Stimulated activated CD8-positive, alpha-beta memory T cell treated with anti-CD3 and anti-CD28 coated beads, Interleukin-7, amount 100 ng/mL, for 1 hour (primary cell): ENCODE results near the gene RNF141.

ENCODE experiments used
- DNase-seq, 2 donors: peaks; one replicate each; pipeline ENCODE4 v3.0.0-alpha.2; 2020; ENCODE audit warnings: low read depth in 2 of 2

RNF141 gene, protein sequence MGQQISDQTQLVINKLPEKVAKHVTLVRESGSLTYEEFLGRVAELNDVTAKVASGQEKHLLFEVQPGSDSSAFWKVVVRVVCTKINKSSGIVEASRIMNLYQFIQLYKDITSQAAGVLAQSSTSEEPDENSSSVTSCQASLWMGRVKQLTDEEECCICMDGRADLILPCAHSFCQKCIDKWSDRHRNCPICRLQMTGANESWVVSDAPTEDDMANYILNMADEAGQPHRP

DNA sequence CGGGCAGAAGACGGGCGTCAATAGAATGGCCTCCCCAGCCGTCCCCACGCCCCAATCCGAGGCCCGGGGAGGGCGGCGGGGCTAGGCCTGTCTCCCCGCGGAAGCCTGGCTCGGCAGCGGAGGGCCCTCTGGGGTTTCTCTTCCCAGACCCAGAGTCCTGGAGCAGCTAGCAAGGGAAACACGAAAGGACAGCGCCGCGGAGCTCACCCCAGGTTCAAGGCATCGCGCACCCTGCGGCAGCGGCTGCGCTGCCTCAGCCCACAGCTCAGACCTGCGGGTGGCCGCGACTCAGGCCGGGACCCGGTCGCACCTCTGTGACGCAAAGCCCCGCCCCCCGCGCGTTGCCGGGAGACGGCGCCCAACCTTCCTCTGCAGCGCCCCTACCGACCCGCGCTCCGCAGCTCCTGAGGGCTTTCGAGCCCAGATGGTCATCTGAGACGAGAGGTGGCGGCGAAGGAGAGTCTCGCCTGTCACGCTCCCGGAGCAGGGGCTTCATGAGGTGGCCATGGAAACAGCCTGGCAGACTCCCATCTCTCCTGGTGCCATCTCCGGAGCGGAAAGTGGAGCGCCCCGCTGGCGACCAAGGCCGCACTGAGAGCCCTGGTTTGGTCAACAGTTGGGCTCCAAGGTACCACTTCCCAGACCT lies at the start of gene RNF141:
Gene RNF141, minus strand, starts transcription at position 273 of the 646 bp plus-strand sequence. CDS start 7,029 bp downstream, outside the sequence.
- peak; percentile 94 to 95 for DNase-seq

DNA sequence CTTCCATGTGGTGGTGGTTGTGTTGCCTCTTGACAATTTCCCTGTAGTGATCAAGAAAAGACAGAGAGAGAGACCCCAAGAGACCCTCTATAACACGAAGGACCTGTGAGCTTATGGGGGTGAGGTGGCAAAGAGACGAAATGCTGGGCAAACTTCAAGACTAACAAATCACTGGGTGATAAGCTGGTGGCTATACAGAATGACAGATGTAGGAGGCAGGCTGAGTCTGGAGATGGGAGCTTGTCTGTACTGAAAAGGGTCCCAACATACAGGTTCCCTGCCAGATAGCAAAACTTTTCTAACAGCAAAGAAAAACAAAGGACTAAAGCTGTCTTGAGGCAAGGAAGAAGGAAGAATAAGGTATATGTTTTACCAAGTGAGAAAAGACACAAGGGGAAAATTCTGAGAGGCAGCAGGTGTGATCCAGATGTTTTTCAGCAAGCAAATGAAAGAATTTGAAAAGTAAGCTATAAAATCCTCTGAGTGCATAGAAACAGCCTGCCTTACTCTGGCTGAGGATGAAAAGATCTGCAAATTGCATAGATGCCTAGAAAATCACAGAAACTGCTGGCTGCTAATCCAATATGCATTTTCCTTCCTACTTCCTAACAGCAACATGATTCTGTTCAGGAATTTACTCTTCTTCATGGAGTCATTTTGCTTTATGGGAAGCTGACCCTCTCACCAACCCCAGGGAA lies 49.4 kb upstream of the RNF141 start:
- DNase-seq: no peak

DNA sequence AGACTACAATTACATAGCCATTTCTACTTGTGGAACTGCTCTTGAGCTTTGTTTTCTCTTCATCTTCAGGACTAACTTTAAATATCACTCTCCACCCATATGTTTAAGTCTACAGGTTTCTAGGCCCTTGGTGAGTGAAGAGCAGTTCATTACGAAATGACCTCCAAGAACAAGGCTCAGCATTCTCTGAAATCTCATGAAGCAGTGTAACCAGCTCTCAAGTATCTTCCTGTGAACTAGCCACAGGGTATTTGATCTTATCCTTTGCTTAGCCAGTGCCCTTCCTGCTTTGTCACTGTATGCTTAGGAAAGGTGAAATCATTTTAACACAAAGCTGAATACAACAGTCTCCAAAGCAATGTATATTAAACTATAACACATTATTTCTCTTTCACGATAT lies 47.9 kb upstream of the RNF141 start:
- no peak for DNase-seq

DNA sequence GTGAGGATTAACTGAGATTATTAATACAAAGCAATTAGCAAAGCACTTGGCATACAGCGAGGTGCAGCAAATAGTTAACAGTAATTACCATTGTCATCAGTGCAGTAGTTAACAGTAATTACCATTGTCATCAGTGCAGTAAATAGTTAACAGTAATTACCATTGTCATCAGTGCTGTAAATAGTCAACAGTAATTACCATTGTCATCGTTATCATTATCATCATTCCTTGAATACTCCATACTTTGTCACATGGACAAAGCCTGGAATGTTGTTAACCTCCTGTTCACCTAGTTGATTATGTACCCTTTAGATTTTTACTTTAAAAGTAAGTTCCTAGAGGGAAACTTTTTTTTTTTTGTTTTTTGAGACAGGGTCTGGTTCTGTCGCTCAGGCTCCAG lies 47.0 kb upstream of the RNF141 start:
- no peak for DNase-seq

DNA sequence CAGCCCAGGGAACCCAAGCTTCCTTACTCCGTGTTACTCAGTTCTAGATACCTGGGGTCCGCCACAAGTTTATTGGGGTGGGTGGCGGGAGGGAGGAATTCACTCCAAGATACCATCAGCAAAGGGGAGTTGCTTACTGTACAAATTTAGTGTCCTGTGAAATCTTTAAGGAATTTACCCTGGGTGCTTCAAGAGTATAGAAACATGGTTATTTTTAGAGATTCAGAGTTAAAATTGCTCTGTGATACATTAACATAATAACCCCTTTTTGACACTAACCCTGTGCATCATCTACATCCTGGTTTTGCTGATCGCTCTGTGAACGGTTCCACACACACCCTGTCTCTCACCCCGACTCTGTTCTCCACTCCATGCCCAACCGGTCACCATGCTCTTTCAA lies 46.4 kb upstream of the RNF141 start:
- no peak for DNase-seq

DNA sequence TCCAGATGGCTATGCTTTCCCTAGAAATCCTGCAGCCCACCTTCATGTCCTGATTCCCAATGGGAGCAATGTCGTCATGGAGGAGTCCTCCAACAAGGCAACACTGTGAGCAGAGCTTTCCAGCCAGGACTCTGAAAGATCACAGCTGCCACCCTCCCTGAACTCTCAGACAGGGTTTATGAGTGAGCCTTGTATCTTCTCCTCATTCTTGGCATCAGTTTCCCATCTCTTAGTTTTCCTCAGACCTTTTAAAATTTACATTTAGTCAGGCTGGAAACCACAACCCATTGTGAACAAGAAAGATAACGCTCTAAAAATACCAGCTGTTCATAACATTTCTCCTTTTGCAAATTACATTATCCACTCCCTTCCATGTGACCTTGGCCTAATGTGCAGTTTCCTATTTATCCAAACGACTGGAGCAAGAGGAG lies 43.1 kb upstream of the RNF141 start:
- no peak for DNase-seq

DNA sequence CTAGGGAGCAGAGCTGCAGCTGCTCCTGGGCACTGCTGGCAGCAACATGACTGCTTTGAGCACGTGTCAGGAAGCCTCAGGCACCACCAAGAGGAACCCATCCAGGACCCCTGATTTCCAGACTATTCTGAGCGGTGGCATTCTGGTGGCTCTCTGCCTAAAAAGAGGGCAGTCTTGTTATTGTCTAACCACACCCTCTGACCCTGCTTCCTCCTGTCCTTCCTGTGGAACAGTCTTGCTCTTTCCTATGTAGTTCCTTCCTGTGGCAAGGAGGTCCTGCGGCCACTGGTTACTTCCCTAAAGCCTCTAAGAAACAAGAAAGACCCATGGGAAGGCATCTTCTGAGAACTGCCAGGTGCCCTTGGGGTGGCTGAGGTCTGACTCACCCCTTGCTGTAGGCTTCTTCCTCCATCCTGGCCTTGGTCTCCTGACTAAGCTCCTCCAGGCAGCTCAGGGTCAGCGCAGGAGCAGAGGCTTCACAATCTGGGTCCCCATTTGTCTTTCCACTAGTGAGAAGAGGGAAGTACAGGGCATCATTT lies 40.6 kb upstream of the RNF141 start:
- DNase-seq: no peak

DNA sequence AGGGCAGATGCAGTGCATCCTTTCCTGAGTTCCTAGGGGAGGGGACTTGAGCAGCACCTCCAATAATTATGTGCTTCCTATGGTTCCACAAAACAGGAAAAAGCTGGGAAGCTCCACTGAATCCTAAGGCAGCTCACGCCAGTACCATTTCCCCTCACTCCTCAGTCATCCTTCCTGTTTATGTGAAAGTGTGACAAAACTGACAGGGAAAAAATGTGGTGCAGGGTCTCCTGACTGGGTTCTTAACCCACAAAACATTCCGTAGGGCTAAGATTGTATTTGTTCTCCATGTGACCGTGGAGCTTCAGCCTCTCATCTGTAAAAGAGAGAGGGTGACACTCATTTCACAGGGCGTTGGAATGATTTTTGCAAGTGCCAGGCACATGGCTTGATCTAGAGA lies 39.6 kb upstream of the RNF141 start:
- DNase-seq: no peak

DNA sequence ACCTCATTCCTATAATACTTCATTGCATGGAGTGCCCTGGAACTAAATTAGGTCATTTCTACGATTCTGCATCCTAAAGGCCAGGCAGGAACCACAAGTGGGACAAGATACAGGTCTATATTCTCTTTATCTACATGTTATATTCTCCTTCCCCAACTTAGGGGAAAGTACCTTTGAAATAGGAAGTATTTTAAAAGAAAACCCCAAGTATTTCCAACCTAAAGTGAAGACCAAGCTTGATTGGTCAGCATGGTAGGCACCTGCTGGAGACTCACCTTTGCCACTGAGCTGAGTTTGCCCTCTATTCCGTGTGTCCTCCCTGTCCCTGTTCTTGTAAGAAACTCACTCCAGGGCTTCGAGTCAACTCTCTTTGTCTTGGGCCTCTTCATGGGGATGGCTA lies 38.7 kb upstream of the RNF141 start:
- no peak for DNase-seq

DNA sequence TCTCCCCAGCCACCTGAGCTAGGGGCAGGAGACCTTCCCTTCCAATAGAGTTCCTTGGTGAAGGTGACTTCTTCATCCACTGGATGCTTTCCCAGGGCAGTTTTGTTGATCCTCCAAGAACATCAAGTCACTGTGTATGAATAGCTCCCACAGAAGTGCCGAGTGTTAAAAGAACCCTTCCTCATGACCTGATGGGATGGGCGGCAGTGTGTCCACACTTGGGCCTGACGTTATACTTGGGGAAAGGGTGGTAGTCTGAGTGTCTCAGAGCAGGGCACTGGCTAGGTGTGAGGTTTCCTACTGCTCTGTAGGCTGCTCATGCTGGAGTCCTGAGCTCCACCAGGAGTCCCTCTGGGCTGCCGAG lies 35.0 kb upstream of the RNF141 start:
- DNase-seq: no peak

DNA sequence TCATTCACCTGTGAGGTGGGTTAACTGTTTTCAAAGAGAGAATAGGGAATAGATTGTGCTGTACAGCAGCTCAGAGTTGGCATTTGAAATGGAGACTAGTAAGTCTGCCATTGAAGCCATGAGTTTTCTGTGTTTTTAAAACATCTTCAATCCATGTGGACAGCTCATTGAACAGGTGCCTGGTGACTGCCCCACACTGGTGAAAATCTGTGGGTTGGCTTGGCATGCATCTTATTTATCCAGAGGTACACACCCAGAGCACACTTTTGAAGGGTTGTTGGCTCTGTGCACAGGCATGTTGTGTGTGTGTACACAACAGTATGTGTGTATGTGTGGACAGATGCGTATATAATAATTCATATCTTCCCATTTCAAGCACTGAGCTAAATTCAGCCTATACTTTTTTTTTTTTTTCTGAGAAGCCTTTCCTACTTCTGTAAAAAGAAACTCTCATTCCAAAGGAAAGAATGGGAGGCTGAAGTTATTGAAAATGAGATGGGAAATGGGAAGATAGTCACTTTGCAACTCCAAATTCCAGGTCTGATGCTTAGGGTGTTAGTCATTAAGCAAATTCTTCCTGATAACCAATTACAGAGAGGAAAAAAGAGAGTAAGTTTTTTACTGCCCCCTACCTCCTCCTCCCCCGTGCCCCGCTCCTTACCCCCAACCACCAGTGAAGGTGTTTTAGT lies 34.5 kb upstream of the RNF141 start:
- no peak for DNase-seq

DNA sequence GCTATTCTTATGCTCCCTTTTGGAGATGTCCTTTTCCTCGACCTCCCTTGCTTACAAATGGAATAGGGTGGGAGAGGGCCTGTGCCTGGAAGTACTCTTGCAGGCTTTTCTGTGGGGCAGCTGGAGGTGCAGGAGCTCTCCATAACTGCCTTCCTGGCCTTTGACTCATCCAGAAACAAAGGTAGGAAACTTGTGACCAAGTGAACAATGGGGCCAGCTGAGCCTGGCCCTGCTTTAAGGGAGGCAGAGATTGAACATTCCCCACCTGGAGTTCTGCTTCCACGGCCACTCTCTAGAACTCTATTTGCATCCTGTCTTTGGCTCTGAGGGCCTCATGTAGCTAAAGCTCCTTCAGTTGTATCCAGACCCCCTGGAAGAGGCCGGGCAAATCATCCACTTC lies 32.6 kb upstream of the RNF141 start:
- DNase-seq: no peak

DNA sequence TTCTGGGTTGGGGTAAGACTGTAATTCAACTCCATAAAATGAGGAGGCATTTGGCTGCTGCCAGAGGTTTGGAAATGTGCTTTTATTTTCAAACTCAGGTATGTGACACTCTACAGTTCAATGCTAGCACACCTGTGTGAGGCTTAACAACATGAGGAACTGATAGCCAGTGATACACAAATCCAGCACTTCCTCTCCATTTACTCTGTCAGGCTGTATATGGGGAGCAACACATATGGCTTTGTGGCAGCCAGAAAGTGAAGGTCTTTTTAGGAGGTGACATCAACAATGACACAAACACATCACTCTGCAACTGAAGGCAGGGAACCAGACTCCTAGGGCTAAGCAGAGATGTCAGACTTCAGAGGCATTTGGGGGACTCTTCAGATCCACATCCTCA lies 32.0 kb upstream of the RNF141 start:
- DNase-seq: no peak

DNA sequence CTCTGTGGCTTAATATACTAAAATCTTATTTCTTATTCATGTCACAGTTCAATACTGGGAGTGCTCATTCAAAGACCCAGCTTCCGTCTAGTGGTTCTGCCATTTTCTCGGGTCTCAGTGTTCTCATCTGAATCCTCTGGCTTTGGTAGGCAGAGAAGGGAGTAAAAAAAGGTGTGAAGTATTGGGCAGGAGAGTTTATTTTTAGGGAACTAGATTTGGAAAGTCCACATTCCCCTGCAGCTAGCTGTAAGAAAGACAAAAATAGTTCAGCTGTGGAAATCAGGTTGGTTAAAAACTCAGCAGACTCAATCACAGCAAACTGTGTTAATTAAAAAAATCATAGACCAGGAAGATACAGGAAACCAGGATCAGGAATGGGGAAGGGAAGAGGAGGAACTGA lies 31.5 kb upstream of the RNF141 start:
- no peak for DNase-seq

DNA sequence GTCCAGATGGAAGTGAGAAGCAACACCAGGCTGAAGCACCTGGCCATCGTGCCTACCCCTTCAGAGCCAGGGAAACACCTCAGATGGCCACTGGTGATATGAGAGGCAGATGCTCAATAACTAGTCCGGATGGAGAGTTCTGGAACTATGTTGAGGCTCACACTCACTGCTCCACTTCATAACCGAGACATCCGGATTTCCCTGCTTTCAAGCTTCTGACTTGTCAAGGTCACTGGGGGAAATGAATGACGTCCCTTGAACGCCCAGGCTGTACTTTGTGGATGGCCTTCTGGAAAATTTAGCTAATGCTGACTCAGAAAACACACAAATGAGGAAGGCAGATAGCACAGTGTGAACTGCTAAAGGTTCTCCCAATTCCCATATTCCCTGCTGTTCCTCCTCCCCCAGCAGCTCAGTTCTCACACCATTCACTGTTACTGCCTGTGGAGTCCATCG lies 27.5 kb upstream of the RNF141 start, which contains the start of gene LYVE1:
Gene LYVE1, minus strand, starts transcription at position 180 of the 456 bp plus-strand sequence. Its CDS starts 133 bp downstream, at position 47.
- DNase-seq: no peak

DNA sequence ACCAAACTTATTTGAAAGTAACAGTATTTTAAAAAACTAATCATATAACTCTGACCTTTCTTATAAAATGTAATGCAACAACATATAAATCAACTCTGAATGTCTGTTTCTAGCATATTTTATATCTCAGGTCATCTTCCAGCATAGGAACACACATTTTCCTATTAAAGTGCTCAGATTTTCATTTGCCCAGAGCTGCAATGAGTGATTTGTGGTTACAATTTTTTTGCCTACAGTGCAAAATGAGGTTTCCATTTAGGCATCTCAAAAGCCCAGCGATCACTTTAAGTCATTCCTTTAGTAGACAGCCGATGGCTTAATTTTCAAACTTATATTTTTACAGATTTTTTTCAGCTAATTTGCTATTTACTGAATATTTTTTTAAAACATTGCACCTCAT lies 26.5 kb upstream of the RNF141 start:
- no peak for DNase-seq

DNA sequence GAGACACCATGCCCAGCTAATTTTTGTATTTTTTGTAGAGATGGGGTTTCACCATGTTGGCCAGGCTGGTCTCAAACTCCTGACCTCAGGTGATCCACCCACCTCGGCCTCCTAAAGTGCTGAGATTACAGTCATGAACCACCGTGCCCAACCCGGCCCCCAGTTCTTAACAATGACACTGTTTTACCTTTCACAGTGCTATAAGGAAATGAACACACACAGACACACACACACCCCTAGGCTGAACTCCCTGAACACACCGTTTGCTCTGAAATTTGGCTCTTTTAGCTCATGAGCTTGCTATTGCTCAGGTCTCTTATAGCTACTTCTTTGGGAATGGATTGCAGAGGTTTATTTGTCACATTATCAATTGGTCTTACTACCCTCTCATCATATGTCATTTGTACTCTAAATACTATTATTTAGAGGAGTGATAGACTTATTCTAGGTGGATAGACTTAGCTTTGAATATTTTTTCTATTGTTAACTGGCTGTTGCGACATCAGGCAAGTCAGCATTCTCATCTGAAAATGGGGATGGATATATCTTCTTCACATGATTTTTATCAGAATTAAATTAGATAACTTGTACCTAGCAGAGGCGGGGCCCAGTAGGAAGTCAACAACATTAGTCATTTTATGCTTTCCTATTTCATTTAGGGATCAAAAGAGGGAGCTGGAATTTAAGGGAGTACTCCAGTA lies 25.4 kb upstream of the RNF141 start:
- no peak for DNase-seq

DNA sequence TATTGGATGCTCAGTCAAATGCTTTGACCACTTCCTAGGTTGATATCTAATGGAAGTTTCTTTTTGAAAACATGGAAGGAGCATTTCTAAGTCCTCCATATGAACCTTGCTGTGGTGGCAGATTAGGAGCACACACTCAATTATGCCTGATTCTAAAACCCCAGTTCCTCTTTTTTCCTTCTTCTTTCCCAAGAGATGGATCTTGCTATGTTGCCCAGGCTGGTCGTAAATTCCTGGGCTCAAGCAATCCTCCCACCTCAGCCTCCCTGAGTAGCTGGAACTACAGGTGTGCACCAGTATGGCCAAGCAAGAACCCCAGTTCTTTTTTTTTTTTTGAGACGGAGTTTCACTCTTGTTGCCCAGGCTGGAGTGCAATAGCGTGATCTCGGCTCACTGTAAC lies 24.5 kb upstream of the RNF141 start:
- DNase-seq: no peak

DNA sequence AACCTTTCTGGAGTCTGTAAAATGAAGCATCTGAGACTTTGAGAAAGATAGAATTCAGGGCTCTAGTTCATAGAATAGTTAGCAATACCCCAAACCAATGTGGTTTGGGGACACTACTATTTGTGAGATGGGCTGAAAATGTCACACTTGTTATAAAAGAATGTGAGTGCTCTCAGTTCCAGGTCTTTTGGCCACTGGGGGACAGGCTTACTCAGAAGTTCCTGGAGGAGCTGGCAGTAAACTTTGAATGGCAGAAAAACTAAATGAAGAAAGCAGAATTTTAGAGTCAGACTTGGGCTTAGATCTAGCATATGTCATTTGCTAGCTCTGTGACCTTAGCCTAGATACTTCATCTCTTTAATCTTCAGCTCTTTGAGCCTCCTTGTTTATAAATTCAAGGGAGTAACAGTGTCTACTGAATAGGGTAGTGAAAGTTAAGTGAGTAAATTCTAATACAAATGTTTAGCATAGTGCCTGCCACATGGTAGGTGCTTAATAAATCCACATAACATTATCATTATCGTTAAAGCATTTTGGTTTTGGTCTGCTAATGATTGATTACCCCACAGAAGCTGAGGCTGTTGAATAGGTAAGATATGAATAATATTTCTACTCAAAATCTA lies 23.8 kb upstream of the RNF141 start:
- no peak for DNase-seq

DNA sequence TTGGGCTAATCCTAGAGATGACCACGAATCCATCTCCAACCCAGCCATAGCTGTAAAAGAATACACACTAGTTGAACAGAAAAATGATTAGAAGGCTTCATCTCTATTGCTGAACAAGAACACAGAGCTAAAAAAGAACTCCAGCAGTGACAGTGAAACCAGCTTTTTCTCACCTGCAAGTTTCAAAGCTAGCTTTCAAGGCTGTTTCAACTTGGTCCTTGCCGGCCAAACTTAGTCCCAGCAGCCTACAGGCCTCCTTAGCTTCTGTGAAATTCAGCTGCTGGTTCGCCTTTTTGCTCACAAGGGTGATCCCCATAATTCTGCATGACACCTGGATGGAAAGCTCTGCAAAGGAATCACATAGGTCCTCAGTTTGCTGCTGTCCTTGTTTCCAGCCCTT lies 23.0 kb upstream of the RNF141 start:
- DNase-seq: no peak

DNA sequence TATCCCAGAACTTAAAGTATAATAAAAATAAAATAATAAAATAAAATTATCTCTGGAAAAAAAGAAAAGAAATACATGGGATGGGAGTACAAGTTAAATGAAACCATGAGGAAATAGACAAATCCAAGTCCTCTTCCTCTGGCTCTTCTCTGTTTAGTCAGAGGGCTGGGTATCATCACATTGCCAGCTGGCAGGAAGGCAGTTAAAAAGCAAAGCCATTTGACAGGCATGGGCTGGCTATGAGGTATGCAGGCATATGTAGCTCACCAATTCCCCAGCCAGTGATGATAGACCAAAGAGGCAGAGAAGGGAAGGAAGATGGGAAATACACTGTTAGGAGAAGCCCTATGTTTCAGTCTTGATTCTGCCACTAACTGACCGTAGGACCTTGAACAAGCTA lies 21.0 kb upstream of the RNF141 start:
- no peak for DNase-seq
